IMR-90 (cell line): Measurements from ENCODE around the gene KIF18B. TPM values are rescaled to one million over a fixed set of nuclear protein-coding genes. Genes with fewer than 3 reads are reported as not detected.

Source experiments
- ATAC-seq: fragments of 200-7000 bp; cut with Tn5 transposase; 2 replicates; pipeline ENCODE4 v1.9.1; 2020; ENCODE audit warnings: low read depth, mild to moderate bottlenecking, moderate library complexity
- BruUV-seq: library from RNA; stranded (reverse); fragments of 400-500 nt; replicated peaks from 2 replicates; lab custom pipeline; 2021; lab: Mats Ljungman, UMichigan
- CTCF ChIA-PET: fragments of 300-600 bp; formaldehyde crosslinking; extraction: SDS; loops from one replicate; lab custom pipeline; 2021; ENCODE audit warnings: antibody characterized with exemption; lab: Yijun Ruan, JAX
- POLR2A ChIA-PET: fragments of 300-600 bp; sonication (Branson Sonifier 250); formaldehyde crosslinking; loops from one replicate; lab custom pipeline; 2022; ENCODE audit warnings: antibody characterized with exemption; ENCODE audit not compliant: unreplicated experiment; lab: Charles Lee
- DNase-seq: peaks from one replicate; pipeline ENCODE4 v3.0.0; 2013
- H2AFZ ChIP-seq: replicated peaks from 2 replicates; pipeline ENCODE3; 2013; ENCODE audit warnings: low read length, mild to moderate bottlenecking; ENCODE audit not compliant: poor library complexity
- H2AK5ac ChIP-seq: 2 replicates; pipeline ENCODE4 v1.6.1; 2013; ENCODE audit warnings: low read depth, low read length, inconsistent platforms
- H2AK9ac ChIP-seq: replicated peaks from 2 replicates; pipeline ENCODE3; 2013; ENCODE audit warnings: mild to moderate bottlenecking, low read depth, low read length, moderate library complexity; ENCODE audit not compliant: poor library complexity
- H2BK120ac ChIP-seq: 2 replicates; pipeline ENCODE4 v1.6.1; 2013; ENCODE audit warnings: low read depth, low read length, inconsistent platforms
- H2BK15ac ChIP-seq: 3 replicates; pipeline ENCODE4 v1.6.1; 2013; ENCODE audit warnings: low read depth, low read length, inconsistent platforms
- H2BK20ac ChIP-seq: 2 replicates; pipeline ENCODE4 v1.6.1; 2013; ENCODE audit warnings: low read depth, mild to moderate bottlenecking, inconsistent platforms, low read length, moderate library complexity
- H2BK5ac ChIP-seq: 2 replicates; pipeline ENCODE4 v1.6.1; 2013; ENCODE audit warnings: mild to moderate bottlenecking, low read depth, low read length, inconsistent platforms; ENCODE audit not compliant: poor library complexity, severe bottlenecking
- H3K14ac ChIP-seq: replicated peaks from 2 replicates; pipeline ENCODE4 v1.6.1; 2013; ENCODE audit warnings: low read depth, low read length, inconsistent platforms
- H3K18ac ChIP-seq: 2 replicates; pipeline ENCODE4 v1.6.1; 2013; ENCODE audit warnings: low read depth, low read length, control low read depth
- H3K23ac ChIP-seq: 2 replicates; pipeline ENCODE4 v1.6.1; 2013; ENCODE audit warnings: low read depth, low read length, inconsistent platforms
- H3K27ac ChIP-seq: 2 replicates; pipeline ENCODE4 v1.5.1; 2013; ENCODE audit warnings: mild to moderate bottlenecking, control low read depth, low read length; ENCODE audit not compliant: insufficient read depth
- H3K27me3 ChIP-seq: 2 replicates; pipeline ENCODE4 v1.6.1; 2013; ENCODE audit warnings: low read length; ENCODE audit not compliant: control insufficient read depth, insufficient read depth
- H3K36me3 ChIP-seq: 2 replicates; pipeline ENCODE4 v1.6.1; 2013; ENCODE audit warnings: low read length, mixed read lengths; ENCODE audit not compliant: control insufficient read depth, insufficient read depth
- H3K4ac ChIP-seq: 2 replicates; pipeline ENCODE4 v1.6.1; 2013; ENCODE audit warnings: low read depth, low read length, inconsistent platforms
- H3K4me1 ChIP-seq: 2 replicates; pipeline ENCODE4 v1.6.1; 2013; ENCODE audit warnings: low read length, mixed read lengths; ENCODE audit not compliant: control insufficient read depth, insufficient read depth
- H3K4me2 ChIP-seq: 2 replicates; pipeline ENCODE4 v1.6.1; 2013; ENCODE audit warnings: low read depth, mild to moderate bottlenecking, control low read depth, low read length, moderate library complexity
- H3K4me3 ChIP-seq: 2 replicates; pipeline ENCODE4 v1.5.1; 2013; ENCODE audit warnings: low read depth, mild to moderate bottlenecking, control low read depth, low read length, moderate library complexity; ENCODE audit not compliant: insufficient read depth
- H3K56ac ChIP-seq: 2 replicates; pipeline ENCODE4 v1.6.1; 2013; ENCODE audit warnings: low read length, inconsistent platforms; ENCODE audit not compliant: insufficient read depth; ENCODE audit errors: extremely low read depth
- H3K79me1 ChIP-seq, 2 experiments: 2 replicates each; pipeline ENCODE4 v1.6.1; 2013; ENCODE audit warnings: low read length in 2 of 2, inconsistent platforms in 1 of 2, low read depth in 1 of 2
- H3K9ac ChIP-seq: 2 replicates; pipeline ENCODE4 v1.6.1; 2013; ENCODE audit warnings: low read depth, low read length, control low read depth
- H3K9me1 ChIP-seq: 2 replicates; pipeline ENCODE4 v1.6.1; 2013; ENCODE audit warnings: low read length, inconsistent platforms; ENCODE audit not compliant: insufficient read depth
- H3K9me3 ChIP-seq: 2 replicates; pipeline ENCODE4 v1.6.1; 2013; ENCODE audit warnings: low read length; ENCODE audit not compliant: control insufficient read depth, insufficient read depth
- H4K20me1 ChIP-seq: 2 replicates; pipeline ENCODE4 v1.6.1; 2013; ENCODE audit warnings: low read length, inconsistent platforms; ENCODE audit not compliant: insufficient read depth
- H4K5ac ChIP-seq: 2 replicates; pipeline ENCODE4 v1.6.1; 2013; ENCODE audit warnings: mild to moderate bottlenecking, low read depth, low read length, control low read depth
- H4K8ac ChIP-seq, 2 experiments: 2 replicates each; pipeline ENCODE4 v1.6.1; 2013; ENCODE audit warnings: low read depth in 2 of 2, low read length in 2 of 2, control low read depth in 1 of 2, inconsistent platforms in 1 of 2
- H4K91ac ChIP-seq: 2 replicates; pipeline ENCODE4 v1.6.1; 2013; ENCODE audit warnings: low read depth, low read length, inconsistent platforms; ENCODE audit not compliant: insufficient read depth
- MAZ ChIP-seq: IDR thresholded peaks from 2 replicates; pipeline ENCODE4 v1.6.1; 2012; ENCODE audit warnings: low read depth, mild to moderate bottlenecking, low read length, improper control_type of control experiment, moderate library complexity, borderline replicate concordance
- MXI1 ChIP-seq: IDR thresholded peaks from 2 replicates; pipeline ENCODE4 v1.6.1; 2012; ENCODE audit warnings: low read depth, mild to moderate bottlenecking, low read length, moderate library complexity, borderline replicate concordance
- NFE2L2 ChIP-seq: fragments of 150-350 bp; IDR thresholded peaks from 2 replicates; pipeline ENCODE4 v1.6.1; 2016; ENCODE audit warnings: low read depth, mild to moderate bottlenecking, low read length
- RCOR1 ChIP-seq: IDR thresholded peaks from 2 replicates; pipeline ENCODE4 v1.6.1; 2012; ENCODE audit warnings: mild to moderate bottlenecking, low read length, improper control_type of control experiment; ENCODE audit not compliant: insufficient replicate concordance
- RFX5 ChIP-seq: IDR thresholded peaks from 2 replicates; pipeline ENCODE4 v1.8.0; 2012; ENCODE audit warnings: low read depth, mild to moderate bottlenecking, low read length, moderate library complexity
- SMC3 ChIP-seq: fragments of 150-350 bp; IDR thresholded peaks from 2 replicates; pipeline ENCODE4 v1.6.1; 2016; ENCODE audit warnings: low read depth, mild to moderate bottlenecking, antibody characterized with exemption, low read length, moderate library complexity
- WGBS, 2 experiments: methylation state at CpG; one replicate each; pipeline versions ENCODE4 v1.1.5 to v1.1.7; 2013; ENCODE audit warnings: missing lambda C conversion rate in 2 of 2; ENCODE audit not compliant: insufficient read length in 1 of 2; ENCODE audit errors: extremely low coverage in 2 of 2; 5-methylcytosine and 5-hydroxymethylcytosine counted together
- dilution Hi-C: fragments of 300-500 bp; cut with HindIII; formaldehyde crosslinking; loops from one replicate; pipeline ENCODE4 v1.14.3; 2018; ENCODE audit warnings: low sequenced_read_pairs; ENCODE audit not compliant: unreplicated experiment
- in situ Hi-C: fragments of 300-500 bp; cut with MboI; formaldehyde crosslinking; loops from 3 replicates; pipeline ENCODE4 v1.14.3; 2019; ENCODE audit warnings: low sequenced_read_pairs, inconsistent platforms, mixed read lengths
- intact Hi-C: fragments of 100-400 bp; cut with micrococcal nuclease; formaldehyde crosslinking; loops from 2 replicates; pipeline ENCODE4 v1.10.0; 2022
- polyA plus RNA-seq, 3 experiments: library from polyadenylated mRNA; depleted of rRNA; stranded (reverse); fragments of >200 nt; gene quantifications; 2 replicates each; pipeline ENCODE4 v1.2.3, GENCODE V29; 2012; ENCODE audit warnings: low replicate concordance in 1 of 3
- total RNA-seq: library from RNA; depleted of rRNA; stranded (reverse); fragments of >200 nt; gene quantifications from 2 replicates; pipeline ENCODE4 v1.2.3, GENCODE V29; 2012
- TF ChIP-seq, protein P1 (sequence below): fragments of 150-350 bp; IDR thresholded peaks from 2 replicates; pipeline ENCODE4 v1.6.1; 2016; ENCODE audit warnings: low read depth, mild to moderate bottlenecking, low read length, moderate library complexity, borderline replicate concordance

KIF18B gene
- total and polyA plus RNA-seq, 2 of the 4 experiments (the other 2 are of a cell fraction) = 1.3 to 16.0 TPM

DNA sequence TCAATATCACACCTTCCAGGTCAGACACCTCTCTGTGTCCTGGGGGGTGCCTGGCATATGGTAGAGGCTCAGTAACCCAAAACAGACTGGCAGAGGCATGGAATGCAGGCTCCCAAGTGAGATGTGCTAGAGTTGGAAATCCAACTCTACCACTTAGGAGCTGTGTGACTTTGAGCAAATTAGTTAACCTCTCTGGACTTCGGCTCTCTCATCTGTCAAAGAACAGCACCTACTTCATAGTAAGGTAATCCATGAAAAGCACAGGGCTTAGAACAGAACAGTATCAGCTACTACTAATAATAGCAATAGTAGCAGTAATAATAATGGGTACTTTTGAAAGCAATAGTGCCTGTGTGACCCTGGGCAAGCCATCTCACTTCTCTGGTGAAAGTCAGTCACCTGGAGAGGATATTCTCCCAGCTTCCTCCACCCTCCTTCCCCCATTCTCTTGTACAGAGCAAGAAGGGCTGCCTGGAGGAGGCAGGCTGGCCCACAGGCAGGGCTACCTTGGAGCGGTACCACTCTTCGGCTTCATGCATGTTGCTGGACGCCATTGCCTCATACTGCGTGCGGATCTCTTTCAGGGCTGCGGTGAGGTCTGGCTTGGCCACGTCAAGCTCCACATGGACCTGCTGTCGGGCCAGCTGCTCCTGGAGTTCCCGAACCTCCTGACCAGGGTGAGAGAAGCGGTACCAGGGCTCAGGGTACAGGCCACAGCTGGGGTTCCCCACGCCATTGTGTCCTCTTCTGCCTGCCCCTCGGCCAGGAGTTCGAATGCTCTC, 34.6 kb downstream of the KIF18B start:
- Histone ChIP-seq H4K8ac (no peak overlapping the region), H3K14ac (no peak overlapping the region), H3K18ac (no peak overlapping the region), H3K27ac (no peak overlapping the region), H4K20me1 (no peaks in the 10 kb centered on the region; the same call in 1 of the 2 replicates), H3K27me3 (peaks cover 9% of the 10 kb centered on the region; the same call in 1 of the 2 replicates), H2AK5ac (no peak overlapping the region), H2BK120ac (no peak overlapping the region), H3K9me3 (no peaks in the 10 kb centered on the region), H3K4ac (no peak overlapping the region), H3K36me3 (no peaks in the 10 kb centered on the region), H3K4me2 (no peak overlapping the region), H2BK5ac (no peak overlapping the region), H4K91ac (no peak overlapping the region), H4K5ac (no peak overlapping the region), H3K4me3 (no peak overlapping the region), H3K4me1 (peaks cover 13% of the 10 kb centered on the region), H3K9ac (no peak overlapping the region), H3K79me1 (no peaks in the 10 kb centered on the region), H2BK15ac (no peak overlapping the region), H2BK20ac (no peak overlapping the region), H2AFZ (no peak overlapping the region), H3K9me1 (peaks cover 14% of the 10 kb centered on the region; the same call in 1 of the 2 replicates), H3K23ac (no peak overlapping the region), H2AK9ac (no peak overlapping the region), H3K56ac (no peak overlapping the region)
- dilution Hi-C loops (no loop called here), intact Hi-C loops (no loop called here), in situ Hi-C loops (loop anchor here (5.0 kb wide), 1 partner anchor 99 kb away; no protein-coding TSS in a partner anchor)
- CTCF ChIA-PET = interaction anchor here (0.7 kb wide), 1 partner anchor 11 kb away, joined by 3 read pairs; no protein-coding TSS in a partner anchor
- WGBS, 2 experiments = 90% methylated on average over 6 of the region's 14 CpGs; no CpG with 5 or more reads in 1 of the 2 experiments
- no TSS peak for BruUV-seq
- POLR2A ChIA-PET = no interaction called here
- no peak for DNase-seq
- TF ChIP-seq MXI1 = no peak
- TF ChIP-seq RCOR1 = no peak
- no peak for TF ChIP-seq MAZ
- no peak for TF ChIP-seq SMC3
- TF ChIP-seq, protein P1, sequence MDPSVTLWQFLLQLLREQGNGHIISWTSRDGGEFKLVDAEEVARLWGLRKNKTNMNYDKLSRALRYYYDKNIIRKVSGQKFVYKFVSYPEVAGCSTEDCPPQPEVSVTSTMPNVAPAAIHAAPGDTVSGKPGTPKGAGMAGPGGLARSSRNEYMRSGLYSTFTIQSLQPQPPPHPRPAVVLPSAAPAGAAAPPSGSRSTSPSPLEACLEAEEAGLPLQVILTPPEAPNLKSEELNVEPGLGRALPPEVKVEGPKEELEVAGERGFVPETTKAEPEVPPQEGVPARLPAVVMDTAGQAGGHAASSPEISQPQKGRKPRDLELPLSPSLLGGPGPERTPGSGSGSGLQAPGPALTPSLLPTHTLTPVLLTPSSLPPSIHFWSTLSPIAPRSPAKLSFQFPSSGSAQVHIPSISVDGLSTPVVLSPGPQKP = no peak
- no peak for TF ChIP-seq RFX5
- no peak for TF ChIP-seq NFE2L2
- no peak for ATAC-seq
